HepG2 (cell line): ENCODE data around the gene UNC13D. TPM values are rescaled to one million over a fixed set of nuclear protein-coding genes. Genes with fewer than 3 reads are reported as not detected.

Experiments
- ADNP ChIP-seq: sonication (generic); formaldehyde crosslinking; IDR thresholded peaks from 2 replicates; pipeline ENCODE4 v1.4.0; 2020; ENCODE audit warnings: missing genetic modification reagents
- ARNT ChIP-seq: fragments of 450-650 bp; IDR thresholded peaks from 2 replicates; pipeline ENCODE4 v1.6.1; 2017
- ATF7-NPFF ChIP-seq: sonication (generic); formaldehyde crosslinking; IDR thresholded peaks from 2 replicates; pipeline ENCODE4 v1.8.1; 2023; ENCODE audit warnings: mild to moderate bottlenecking, low read depth, missing genetic modification reagents, moderate library complexity
- BORCS8-MEF2B ChIP-seq: sonication (generic); formaldehyde crosslinking; IDR thresholded peaks from 2 replicates; pipeline ENCODE4 v1.8.0; 2022; ENCODE audit warnings: mild to moderate bottlenecking, missing genetic modification reagents
- GTF3A ChIP-seq: sonication (generic); formaldehyde crosslinking; conservative IDR thresholded peaks from 2 replicates; pipeline ENCODE4 v1.4.0; 2020; ENCODE audit warnings: mild to moderate bottlenecking, missing genetic modification reagents
- MED8 ChIP-seq: sonication (generic); formaldehyde crosslinking; IDR thresholded peaks from 2 replicates; pipeline ENCODE4 v1.8.1; 2023; ENCODE audit warnings: mild to moderate bottlenecking, missing genetic modification reagents; ENCODE audit not compliant: insufficient replicate concordance
- PHF8 ChIP-seq: sonication (generic); formaldehyde crosslinking; IDR thresholded peaks from 2 replicates; pipeline ENCODE4 v1.5.0; 2020; ENCODE audit warnings: missing genetic modification reagents
- POLR2A ChIP-seq, 2 experiments: IDR thresholded peaks; 2 replicates each; pipeline ENCODE4 v1.6.1; 2011; ENCODE audit warnings: low read depth in 2 of 2, low read length in 2 of 2, mild to moderate bottlenecking in 1 of 2, moderate library complexity in 1 of 2; ENCODE audit not compliant: insufficient read depth in 1 of 2
- PRPF4 ChIP-seq: fragments of 200-400 bp; formaldehyde crosslinking; IDR thresholded peaks from 2 replicates; pipeline ENCODE4 v1.6.1; 2016; ENCODE audit warnings: low read length, low read depth; ENCODE audit not compliant: poor library complexity, severe bottlenecking
- SETDB1 ChIP-seq: sonication (generic); formaldehyde crosslinking; IDR thresholded peaks from 2 replicates; pipeline ENCODE4 v1.5.1; 2020; ENCODE audit warnings: missing genetic modification reagents, mild to moderate bottlenecking, borderline replicate concordance
- SUZ12 ChIP-seq: fragments of 150-350 bp; IDR thresholded peaks from 2 replicates; pipeline ENCODE4 v1.6.1; 2014; ENCODE audit warnings: low read depth, low read length
- ZNF207 ChIP-seq: fragments of 450-650 bp; IDR thresholded peaks from 2 replicates; pipeline ENCODE4 v1.6.1; 2016; ENCODE audit warnings: antibody characterized with exemption, borderline replicate concordance
- polyA plus RNA-seq, 8 experiments: library from polyadenylated mRNA; depleted of rRNA in 3 of 8; stranded (reverse) in 7 of 8; unstranded in 1 of 8; fragments of >200 nt; fragmentation: Illumina TruSeq in 4 of 8; extraction: Trizol in 4 of 8; gene quantifications; 2 replicates each; pipeline versions ENCODE4 v1.2.1 to v1.2.3, GENCODE V29; 2011 to 2016; ENCODE audit warnings: low read depth in 4 of 8, missing spikeins in 1 of 8, mixed read lengths in 1 of 8; ENCODE audit not compliant: insufficient read depth in 1 of 8
- total RNA-seq, 5 experiments: library from RNA; depleted of rRNA; stranded (reverse); fragments of >200 nt; fragmentation: Illumina TruSeq; extraction: Trizol; gene quantifications; 2 replicates each; pipeline ENCODE4 v1.2.3, GENCODE V29; 2016; ENCODE audit warnings: low read depth in 1 of 5
- TF ChIP-seq, protein P1 (sequence below): sonication (generic); formaldehyde crosslinking; IDR thresholded peaks from 2 replicates; pipeline ENCODE4 v1.5.0; 2020; ENCODE audit warnings: mild to moderate bottlenecking, low read depth, missing genetic modification reagents, borderline replicate concordance
- TF ChIP-seq, protein P2 (sequence below): sonication (generic); formaldehyde crosslinking; IDR thresholded peaks from 2 replicates; pipeline ENCODE4 v1.8.1; 2022; ENCODE audit warnings: mild to moderate bottlenecking, missing genetic modification reagents
- TF ChIP-seq, protein P3 (sequence below): sonication (generic); formaldehyde crosslinking; IDR thresholded peaks from 2 replicates; pipeline ENCODE4 v1.5.1; 2020; ENCODE audit warnings: mild to moderate bottlenecking, missing genetic modification reagents, borderline replicate concordance
- TF ChIP-seq, protein P4 (sequence below): sonication (generic); formaldehyde crosslinking; IDR thresholded peaks from 2 replicates; pipeline ENCODE4 v1.4.0; 2020; ENCODE audit warnings: mild to moderate bottlenecking, missing genetic modification reagents
- TF ChIP-seq, protein P5 (sequence below), 2 experiments: IDR thresholded peaks; 2 replicates each; pipeline ENCODE4 v1.6.1; 2011 to 2012; ENCODE audit warnings: low read length in 2 of 2, borderline replicate concordance in 1 of 2, low read depth in 1 of 2, mild to moderate bottlenecking in 1 of 2, moderate library complexity in 1 of 2
- TF ChIP-seq, protein P6 (sequence below): sonication (generic); formaldehyde crosslinking; IDR thresholded peaks from 2 replicates; pipeline ENCODE4 v1.8.0; 2022; ENCODE audit warnings: mild to moderate bottlenecking, missing genetic modification reagents, moderate library complexity
- TF ChIP-seq, protein P7 (sequence below): sonication (generic); formaldehyde crosslinking; IDR thresholded peaks from 2 replicates; pipeline ENCODE4 v1.5.0; 2020; ENCODE audit warnings: missing genetic modification reagents

UNC13D gene
- total and polyA plus RNA-seq, 2 of the 13 experiments (the other 11 are each of a cell fraction or from before 2014, with no cell fraction given) = 29.7 to 42.7 TPM

DNA sequence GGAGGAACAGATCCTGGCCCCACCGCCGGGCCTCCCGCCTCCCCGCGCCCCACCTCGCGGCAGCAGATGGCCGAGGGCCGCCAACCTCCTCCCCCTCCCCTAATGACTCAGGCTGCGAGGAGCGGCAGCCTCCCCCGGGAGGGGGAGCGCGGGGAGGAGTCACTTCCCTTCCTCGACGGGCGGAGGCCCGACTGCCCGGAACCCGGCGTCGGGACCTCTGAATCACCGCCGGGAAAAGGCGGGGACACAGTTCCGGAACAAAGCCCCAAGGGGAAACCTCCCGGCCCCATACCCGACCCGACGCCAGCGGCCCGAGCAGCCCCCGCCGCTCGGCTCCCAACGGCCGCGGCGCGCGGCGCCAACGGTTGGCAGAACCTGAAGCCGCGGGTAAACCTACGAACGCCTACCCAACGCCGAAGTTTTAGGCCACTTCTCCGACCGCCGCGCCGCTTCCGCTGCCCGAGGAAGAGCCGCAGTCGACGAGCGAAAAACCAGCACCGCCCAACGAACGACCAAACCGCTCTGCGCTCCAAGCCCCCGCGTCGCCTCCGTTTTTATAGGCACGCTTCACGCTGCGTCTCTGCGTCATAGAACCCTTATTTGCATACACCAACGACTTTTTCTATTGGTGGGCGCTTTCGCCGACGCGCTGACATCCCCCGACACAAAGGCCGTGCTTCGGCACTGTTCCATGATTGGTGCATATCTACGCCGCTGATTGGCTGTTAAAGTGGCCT is 64.8 kb downstream of the UNC13D start (continued):
- TF ChIP-seq, protein P1, sequence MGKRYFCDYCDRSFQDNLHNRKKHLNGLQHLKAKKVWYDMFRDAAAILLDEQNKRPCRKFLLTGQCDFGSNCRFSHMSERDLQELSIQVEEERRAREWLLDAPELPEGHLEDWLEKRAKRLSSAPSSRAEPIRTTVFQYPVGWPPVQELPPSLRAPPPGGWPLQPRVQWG = no peak
- TF ChIP-seq GTF3A (CRISPR knock-in tag) (no peak; the same call in 1 of the 2 replicates), ZNF207 (no peak), ADNP (CRISPR knock-in tag) (no peak), POLR2A (IDR thresholded peaks at IDR 0.05; ENCODE audit: insufficient read depth in 1 of 2, low read depth in 2 of 2, low read length in 2 of 2) (peak; percentile 100), ARNT (no peak), SUZ12 (0 out of 2 replicates have a peak, but pooled peaks have one; percentile 8), ATF7-NPFF (peak; percentile 84), PRPF4 (no peak), MED8 (CRISPR knock-in tag) (no peak), BORCS8-MEF2B (CRISPR knock-in tag) (peak; percentile 82), PHF8 (CRISPR knock-in tag) (peak; percentile 86), SETDB1 (CRISPR knock-in tag) (no peak)
- TF ChIP-seq, protein P2, sequence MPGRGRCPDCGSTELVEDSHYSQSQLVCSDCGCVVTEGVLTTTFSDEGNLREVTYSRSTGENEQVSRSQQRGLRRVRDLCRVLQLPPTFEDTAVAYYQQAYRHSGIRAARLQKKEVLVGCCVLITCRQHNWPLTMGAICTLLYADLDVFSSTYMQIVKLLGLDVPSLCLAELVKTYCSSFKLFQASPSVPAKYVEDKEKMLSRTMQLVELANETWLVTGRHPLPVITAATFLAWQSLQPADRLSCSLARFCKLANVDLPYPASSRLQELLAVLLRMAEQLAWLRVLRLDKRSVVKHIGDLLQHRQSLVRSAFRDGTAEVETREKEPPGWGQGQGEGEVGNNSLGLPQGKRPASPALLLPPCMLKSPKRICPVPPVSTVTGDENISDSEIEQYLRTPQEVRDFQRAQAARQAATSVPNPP (CRISPR knock-in tag) = no peak
- TF ChIP-seq, protein P3, sequence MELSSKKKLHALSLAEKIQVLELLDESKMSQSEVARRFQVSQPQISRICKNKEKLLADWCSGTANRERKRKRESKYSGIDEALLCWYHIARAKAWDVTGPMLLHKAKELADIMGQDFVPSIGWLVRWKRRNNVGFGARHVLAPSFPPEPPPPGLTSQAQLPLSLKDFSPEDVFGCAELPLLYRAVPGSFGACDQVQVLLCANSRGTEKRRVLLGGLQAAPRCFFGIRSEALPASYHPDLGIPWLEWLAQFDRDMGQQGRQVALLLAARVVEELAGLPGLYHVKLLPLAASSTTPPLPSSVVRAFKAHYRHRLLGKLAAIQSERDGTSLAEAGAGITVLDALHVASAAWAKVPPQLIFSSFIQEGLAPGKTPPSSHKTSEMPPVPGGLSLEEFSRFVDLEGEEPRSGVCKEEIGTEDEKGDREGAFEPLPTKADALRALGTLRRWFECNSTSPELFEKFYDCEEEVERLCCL (CRISPR knock-in tag) = no peak
- TF ChIP-seq, protein P4, sequence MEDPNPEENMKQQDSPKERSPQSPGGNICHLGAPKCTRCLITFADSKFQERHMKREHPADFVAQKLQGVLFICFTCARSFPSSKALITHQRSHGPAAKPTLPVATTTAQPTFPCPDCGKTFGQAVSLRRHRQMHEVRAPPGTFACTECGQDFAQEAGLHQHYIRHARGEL (CRISPR knock-in tag) = no peak
- TF ChIP-seq, protein P5, sequence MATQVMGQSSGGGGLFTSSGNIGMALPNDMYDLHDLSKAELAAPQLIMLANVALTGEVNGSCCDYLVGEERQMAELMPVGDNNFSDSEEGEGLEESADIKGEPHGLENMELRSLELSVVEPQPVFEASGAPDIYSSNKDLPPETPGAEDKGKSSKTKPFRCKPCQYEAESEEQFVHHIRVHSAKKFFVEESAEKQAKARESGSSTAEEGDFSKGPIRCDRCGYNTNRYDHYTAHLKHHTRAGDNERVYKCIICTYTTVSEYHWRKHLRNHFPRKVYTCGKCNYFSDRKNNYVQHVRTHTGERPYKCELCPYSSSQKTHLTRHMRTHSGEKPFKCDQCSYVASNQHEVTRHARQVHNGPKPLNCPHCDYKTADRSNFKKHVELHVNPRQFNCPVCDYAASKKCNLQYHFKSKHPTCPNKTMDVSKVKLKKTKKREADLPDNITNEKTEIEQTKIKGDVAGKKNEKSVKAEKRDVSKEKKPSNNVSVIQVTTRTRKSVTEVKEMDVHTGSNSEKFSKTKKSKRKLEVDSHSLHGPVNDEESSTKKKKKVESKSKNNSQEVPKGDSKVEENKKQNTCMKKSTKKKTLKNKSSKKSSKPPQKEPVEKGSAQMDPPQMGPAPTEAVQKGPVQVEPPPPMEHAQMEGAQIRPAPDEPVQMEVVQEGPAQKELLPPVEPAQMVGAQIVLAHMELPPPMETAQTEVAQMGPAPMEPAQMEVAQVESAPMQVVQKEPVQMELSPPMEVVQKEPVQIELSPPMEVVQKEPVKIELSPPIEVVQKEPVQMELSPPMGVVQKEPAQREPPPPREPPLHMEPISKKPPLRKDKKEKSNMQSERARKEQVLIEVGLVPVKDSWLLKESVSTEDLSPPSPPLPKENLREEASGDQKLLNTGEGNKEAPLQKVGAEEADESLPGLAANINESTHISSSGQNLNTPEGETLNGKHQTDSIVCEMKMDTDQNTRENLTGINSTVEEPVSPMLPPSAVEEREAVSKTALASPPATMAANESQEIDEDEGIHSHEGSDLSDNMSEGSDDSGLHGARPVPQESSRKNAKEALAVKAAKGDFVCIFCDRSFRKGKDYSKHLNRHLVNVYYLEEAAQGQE (IDR thresholded peaks at IDR 0.05; ENCODE audit: borderline replicate concordance in 1 of 2, low read depth in 1 of 2, low read length in 2 of 2) = peak in 1 of 2 experiments; percentile 78; a peak in 1 of 4 replicates
- TF ChIP-seq, protein P6, sequence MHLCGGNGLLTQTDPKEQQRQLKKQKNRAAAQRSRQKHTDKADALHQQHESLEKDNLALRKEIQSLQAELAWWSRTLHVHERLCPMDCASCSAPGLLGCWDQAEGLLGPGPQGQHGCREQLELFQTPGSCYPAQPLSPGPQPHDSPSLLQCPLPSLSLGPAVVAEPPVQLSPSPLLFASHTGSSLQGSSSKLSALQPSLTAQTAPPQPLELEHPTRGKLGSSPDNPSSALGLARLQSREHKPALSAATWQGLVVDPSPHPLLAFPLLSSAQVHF (CRISPR knock-in tag) = peak; percentile 43; the same call in 1 of the 2 replicates
- TF ChIP-seq, protein P7, sequence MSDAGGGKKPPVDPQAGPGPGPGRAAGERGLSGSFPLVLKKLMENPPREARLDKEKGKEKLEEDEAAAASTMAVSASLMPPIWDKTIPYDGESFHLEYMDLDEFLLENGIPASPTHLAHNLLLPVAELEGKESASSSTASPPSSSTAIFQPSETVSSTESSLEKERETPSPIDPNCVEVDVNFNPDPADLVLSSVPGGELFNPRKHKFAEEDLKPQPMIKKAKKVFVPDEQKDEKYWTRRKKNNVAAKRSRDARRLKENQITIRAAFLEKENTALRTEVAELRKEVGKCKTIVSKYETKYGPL (CRISPR knock-in tag) = no peak
